Gastrocnemius medialis (tissue), 4 donors: Measurements from ENCODE around the gene PCLAF. TPM values are rescaled to one million over a fixed set of nuclear protein-coding genes. Genes with fewer than 3 reads are reported as not detected.

Experiments used
- ATAC-seq, 2 donors: fragments of 150-250 bp; one replicate each; pipeline ENCODE4 v1.9.1; 2016
- DNase-seq, 2 donors: peaks; one replicate each; pipeline ENCODE4 v3.0.0-alpha.2; 2019
- H3K27ac ChIP-seq, 4 donors: fragments of 200-600 bp; sonication (generic); 1 replicate in 1 of 4; 2 replicates in 3 of 4; pipeline ENCODE4 v1.5.1; 2016 to 2018; ENCODE audit warnings: mild to moderate bottlenecking in 2 of 4, moderate library complexity in 1 of 4
- H3K27me3 ChIP-seq, 3 donors: fragments of 200-600 bp; sonication (generic) in 2 of 3; 1 replicate in 1 of 3; 2 replicates in 2 of 3; pipeline versions ENCODE4 v1.5.1 to v1.6.0; 2016 to 2019; ENCODE audit warnings: mild to moderate bottlenecking in 1 of 3, moderate library complexity in 1 of 3
- H3K36me3 ChIP-seq, 2 donors: fragments of 200-600 bp; sonication (generic) in 1 of 2; one replicate each; pipeline ENCODE4 v1.5.1; 2017 to 2018
- H3K4me1 ChIP-seq, 2 donors: fragments of 200-600 bp; sonication (generic) in 1 of 2; one replicate each; pipeline ENCODE4 v1.5.1; 2016 to 2017; ENCODE audit warnings: mild to moderate bottlenecking in 2 of 2
- H3K4me3 ChIP-seq, 4 donors: fragments of 200-600 bp; sonication (generic) in 3 of 4; 1 replicate in 1 of 4; 2 replicates in 3 of 4; pipeline ENCODE4 v1.5.1; 2016 to 2019; ENCODE audit warnings: mild to moderate bottlenecking in 2 of 4
- H3K9me3 ChIP-seq, 3 donors: fragments of 200-600 bp; sonication (generic) in 2 of 3; 1 replicate in 1 of 3; 2 replicates in 2 of 3; pipeline ENCODE4 v1.5.1; 2016 to 2019
- POLR2A ChIP-seq, 2 donors: fragments of 450-650 bp; IDR thresholded peaks; one replicate each; pipeline ENCODE4 v1.6.1; 2017; ENCODE audit warnings: antibody characterized with exemption in 2 of 2, mild to moderate bottlenecking in 2 of 2, moderate library complexity in 2 of 2
- in situ Hi-C, 4 donors: fragments of 200-750 bp; cut with MboI; loops; one replicate each; pipeline versions ENCODE4 v1.15.0 to v1.8.0; 2017; ENCODE audit warnings: low sequenced_read_pairs in 4 of 4
- intact Hi-C: fragments of 100-400 bp; cut with DNase I; formaldehyde crosslinking; loops from one replicate; pipeline ENCODE4 v1.15.1; 2023; ENCODE audit warnings: low total_unique reads
- total RNA-seq, 4 donors: library from RNA; depleted of rRNA; stranded (reverse); fragments of >200 nt; gene quantifications; one replicate each; pipeline versions ENCODE4 v1.1.0 to v1.2.3, GENCODE V29; 2016
- TF ChIP-seq, protein P1 (sequence below), 5 experiments: fragments of 450-650 bp in 3 of 5; fragments of 200-600 bp in 2 of 5; sonication (generic) in 2 of 5; IDR thresholded peaks in 4 of 5; conservative IDR thresholded peaks in 1 of 5; 1 replicate in 4 of 5; 2 replicates in 1 of 5; pipeline ENCODE4 v1.5.1; 2016 to 2019; ENCODE audit warnings: antibody characterized with exemption in 5 of 5, mild to moderate bottlenecking in 3 of 5, moderate library complexity in 3 of 5

Gene PCLAF
- total RNA-seq, 4 donors from 2014 or later, result 1.6 TPM; not detected in 3

DNA sequence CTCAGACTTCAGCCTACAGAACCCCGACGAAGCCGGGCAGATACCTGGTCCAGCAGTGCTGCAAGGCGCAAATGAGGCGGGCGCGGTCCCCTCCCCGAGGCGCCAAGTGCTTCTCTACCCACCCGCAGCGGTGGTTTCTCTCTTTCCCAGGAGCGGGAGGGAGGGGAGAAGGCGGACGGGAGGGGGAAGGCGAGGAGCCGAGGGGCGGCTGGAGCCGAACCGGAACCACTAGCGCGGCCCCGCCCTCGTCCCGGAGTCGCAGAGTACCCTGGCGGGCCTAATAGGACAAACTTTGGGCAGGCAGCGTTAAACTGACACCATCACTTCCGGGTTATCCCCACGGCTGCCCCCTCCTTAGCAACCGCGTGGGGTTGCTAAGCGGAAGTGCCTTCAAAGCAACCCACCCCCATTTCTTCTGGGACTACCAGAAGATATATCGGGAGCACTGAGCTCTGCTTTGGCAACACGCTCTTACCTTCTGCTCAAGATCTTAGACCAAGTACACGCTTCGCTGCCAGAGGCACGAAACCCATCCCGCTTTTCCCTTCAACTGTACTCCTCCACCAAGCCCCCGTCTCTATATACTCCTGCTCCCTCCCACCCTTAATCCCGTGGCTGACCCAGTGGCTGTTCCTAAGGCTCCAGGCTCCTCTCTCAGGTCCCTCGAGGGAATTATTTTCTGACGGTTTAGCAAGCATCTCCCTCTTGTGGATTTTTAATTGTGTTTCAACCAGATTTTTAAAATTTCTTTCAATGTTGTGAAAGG is 25.1 kb downstream of the PCLAF start, which contains the start of gene CSNK1G1:
CSNK1G1 (minus strand) TSS at position 230 of the 766 bp plus-strand sequence. CDS start 55,674 bp downstream, outside the sequence.
- H3K36me3 ChIP-seq, result no peaks in the 10 kb centered on the region
- in situ Hi-C loops (loop anchor here in 1 of 4 donors (25.0 kb wide), 1 partner anchor 144 kb away; no protein-coding TSS in a partner anchor), intact Hi-C loops (loop anchor here (1.0 to 10.0 kb wide), 3 partner anchors 25 to 251 kb away; partner anchors contain the start of genes PCLAF and PPIB)
- H3K27ac ChIP-seq, result peak within 1 kb of the TSS; percentile 65 to 90 (median 80)
- TF ChIP-seq POLR2A (IDR thresholded peaks at IDR 0.05), result peak in 1 of 2 donors; percentile 14
- TF ChIP-seq, protein P1, sequence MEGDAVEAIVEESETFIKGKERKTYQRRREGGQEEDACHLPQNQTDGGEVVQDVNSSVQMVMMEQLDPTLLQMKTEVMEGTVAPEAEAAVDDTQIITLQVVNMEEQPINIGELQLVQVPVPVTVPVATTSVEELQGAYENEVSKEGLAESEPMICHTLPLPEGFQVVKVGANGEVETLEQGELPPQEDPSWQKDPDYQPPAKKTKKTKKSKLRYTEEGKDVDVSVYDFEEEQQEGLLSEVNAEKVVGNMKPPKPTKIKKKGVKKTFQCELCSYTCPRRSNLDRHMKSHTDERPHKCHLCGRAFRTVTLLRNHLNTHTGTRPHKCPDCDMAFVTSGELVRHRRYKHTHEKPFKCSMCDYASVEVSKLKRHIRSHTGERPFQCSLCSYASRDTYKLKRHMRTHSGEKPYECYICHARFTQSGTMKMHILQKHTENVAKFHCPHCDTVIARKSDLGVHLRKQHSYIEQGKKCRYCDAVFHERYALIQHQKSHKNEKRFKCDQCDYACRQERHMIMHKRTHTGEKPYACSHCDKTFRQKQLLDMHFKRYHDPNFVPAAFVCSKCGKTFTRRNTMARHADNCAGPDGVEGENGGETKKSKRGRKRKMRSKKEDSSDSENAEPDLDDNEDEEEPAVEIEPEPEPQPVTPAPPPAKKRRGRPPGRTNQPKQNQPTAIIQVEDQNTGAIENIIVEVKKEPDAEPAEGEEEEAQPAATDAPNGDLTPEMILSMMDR (IDR thresholded peaks at IDR 0.05 in 4 of 5, conservative IDR thresholded peaks at IDR 0.05 in 1 of 5), result peak in 2 of 5 experiments; percentile 17
- H3K4me3 ChIP-seq, result peak within 1 kb of the TSS; percentile 78 to 97 (median 92)
- ATAC-seq, result peak; percentile 99
- peaks cover 8 to 9% of the 10 kb centered on the region in 2 donors for H3K4me1 ChIP-seq
- H3K9me3 ChIP-seq, result no peaks in the 10 kb centered on the region
- no peaks in the 10 kb centered on the region for H3K27me3 ChIP-seq
- DNase-seq, result peak; percentile 91

DNA sequence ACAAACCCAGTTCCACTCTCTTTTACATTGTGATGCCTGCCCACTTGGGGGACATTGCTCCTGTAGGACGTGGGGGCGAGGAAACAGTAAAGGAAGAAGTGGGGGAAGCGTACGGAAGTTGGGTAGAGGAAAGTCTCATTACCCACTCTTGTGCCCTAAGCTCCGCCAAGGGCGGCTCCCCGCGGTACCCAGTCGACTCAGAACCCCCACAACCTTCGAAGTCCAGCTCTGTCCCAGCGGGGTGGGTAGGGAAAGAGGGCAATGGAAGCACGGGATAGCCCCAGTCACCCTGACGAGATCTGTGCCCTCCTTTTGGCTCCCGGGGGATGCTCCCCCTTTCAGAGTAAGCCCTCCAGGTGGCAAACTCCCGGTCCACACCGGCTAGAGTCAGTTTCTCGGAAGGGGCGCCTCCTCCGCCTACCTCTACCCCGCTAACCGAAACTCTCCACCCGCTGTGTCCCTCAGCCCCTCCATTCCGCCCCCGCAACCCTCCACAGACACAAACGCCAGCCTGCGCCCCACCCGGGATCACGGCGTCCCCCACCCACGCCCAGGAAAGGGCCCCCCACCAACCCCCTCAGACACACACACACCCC is 25.8 kb downstream of the PCLAF start:
- Histone ChIP-seq H3K4me1 (peaks cover 8 to 9% of the 10 kb centered on the region in 2 donors), H3K4me3 (peak overlapping the region; percentile 78 to 97 (median 92)), H3K27me3 (no peaks in the 10 kb centered on the region), H3K9me3 (no peaks in the 10 kb centered on the region), H3K27ac (peak overlapping the region; percentile 65 to 90 (median 80)), H3K36me3 (no peaks in the 10 kb centered on the region)
- in situ Hi-C loops, result loop anchor here in 1 of 4 donors (25.0 kb wide), 1 partner anchor 143 kb away; no protein-coding TSS in a partner anchor
- DNase-seq (no peak), ATAC-seq (peak; percentile 11 to 45)
- intact Hi-C loops, result loop anchor here (10.0 kb wide), 1 partner anchor 251 kb away; no protein-coding TSS in a partner anchor
- TF ChIP-seq, protein P1 (IDR thresholded peaks at IDR 0.05 in 4 of 5, conservative IDR thresholded peaks at IDR 0.05 in 1 of 5), result no peak
- no peak for TF ChIP-seq POLR2A (IDR thresholded peaks at IDR 0.05)

DNA sequence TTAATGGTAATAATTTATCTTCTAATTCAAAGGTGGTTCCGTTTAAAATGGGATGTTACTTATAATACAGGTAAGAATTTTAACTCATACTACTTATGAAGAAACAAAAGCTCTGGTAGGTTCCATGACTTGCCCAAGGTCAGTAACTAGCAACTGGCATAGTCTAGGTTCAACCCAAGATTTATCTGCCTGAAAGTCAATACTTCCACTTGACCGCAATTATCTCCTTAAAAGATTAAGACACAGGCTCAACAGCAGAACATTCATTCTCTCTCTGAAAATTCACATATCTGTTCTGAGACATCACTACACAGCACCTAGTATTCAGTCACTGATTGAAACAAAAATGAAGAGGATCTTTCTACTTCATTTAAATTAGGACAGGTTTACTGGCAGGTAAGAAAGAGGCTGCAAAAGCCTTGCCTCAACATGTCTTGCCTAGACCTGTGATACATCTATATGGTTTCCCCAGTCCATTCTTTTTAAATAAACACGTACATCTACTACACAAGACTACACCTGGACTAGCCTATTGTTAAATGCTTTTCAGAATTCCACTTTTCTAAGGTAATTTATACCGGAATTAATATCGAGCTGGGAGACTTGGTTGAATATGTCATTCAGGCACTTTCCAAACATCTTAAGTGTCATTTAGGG is 26.4 kb downstream of the PCLAF start:
- Histone ChIP-seq H3K4me3 (peak overlapping the region; percentile 78 to 97 (median 92)), H3K4me1 (peaks cover 8 to 9% of the 10 kb centered on the region in 2 donors), H3K27me3 (no peaks in the 10 kb centered on the region), H3K9me3 (no peaks in the 10 kb centered on the region), H3K27ac (peak overlapping the region in 3 of 4 donors; percentile 65 to 90 (median 75)), H3K36me3 (no peaks in the 10 kb centered on the region)
- in situ Hi-C loops, result loop anchor here in 1 of 4 donors (25.0 kb wide), 1 partner anchor 143 kb away; no protein-coding TSS in a partner anchor
- DNase-seq (no peak), ATAC-seq (no peak)
- TF ChIP-seq, protein P1 (IDR thresholded peaks at IDR 0.05 in 4 of 5, conservative IDR thresholded peaks at IDR 0.05 in 1 of 5), result no peak
- TF ChIP-seq POLR2A (IDR thresholded peaks at IDR 0.05), result no peak
- intact Hi-C loops, result loop anchor here (10.0 kb wide), 1 partner anchor 250 kb away; no protein-coding TSS in a partner anchor

GRCh38 chr15:64351265-64351664 is 30.0 kb downstream of the PCLAF start:
- ATAC-seq (no peak), DNase-seq (no peak)
- in situ Hi-C loops (loop anchor here in 1 of 4 donors (25.0 kb wide), 1 partner anchor 139 kb away; no protein-coding TSS in a partner anchor), intact Hi-C loops (loop anchor here (10.0 kb wide), 1 partner anchor 246 kb away; no protein-coding TSS in a partner anchor)
- Histone ChIP-seq H3K27me3 (no peaks in the 10 kb centered on the region), H3K36me3 (no peaks in the 10 kb centered on the region), H3K27ac (no peak overlapping the region), H3K4me1 (peaks cover 8 to 9% of the 10 kb centered on the region in 2 donors), H3K4me3 (no peak overlapping the region), H3K9me3 (no peaks in the 10 kb centered on the region)
- no peak for TF ChIP-seq POLR2A (IDR thresholded peaks at IDR 0.05)
- TF ChIP-seq, protein P1 (IDR thresholded peaks at IDR 0.05 in 4 of 5, conservative IDR thresholded peaks at IDR 0.05 in 1 of 5), result no peak
